ENCODE results near the gene ZNF219. TPM values are rescaled to one million over a fixed set of nuclear protein-coding genes. Genes with fewer than 3 reads are reported as not detected.

Gene ZNF219
- total and polyA plus RNA-seq, 8 donors, result 13.5 to 23.6 (median 17.0) TPM

GRCh38 chr14:21070083-21070609, 28.3 kb downstream of the ZNF219 start, which contains the start of gene ARHGEF40:
Gene ARHGEF40, plus strand, starts transcription at chr14:21070304. Its CDS starts 93 bp downstream, at chr14:21070397.
- no peaks in the 10 kb centered on the region for H3K9me3 ChIP-seq
- peaks cover 0 to 4% (median 0%) of the 10 kb centered on the region in 3 donors for H3K36me3 ChIP-seq
- H3K4me1 ChIP-seq, result peaks cover 0 to 9% (median 5%) of the 10 kb centered on the region in 3 donors
- ATAC-seq, result peak; percentile 65 to 81 (median 75)
- FAIRE-seq, result no peak
- peak; percentile 72 to 88 (median 79) for DNase-seq
- no peaks in the 10 kb centered on the region for H3K27me3 ChIP-seq
- 0% methylated on average over 33 to 63 of the region's 63 CpGs for WGBS, 2 donors
- no peak for TF ChIP-seq CTCF (IDR thresholded peaks at IDR 0.05)
- intact Hi-C loops (cut with DNase I), result no loop called here
- H3K27ac ChIP-seq, result peak within 1 kb of the TSS; percentile 70 to 88 (median 78)
- peak within 1 kb of the TSS; percentile 47 to 77 (median 70) for H3K4me3 ChIP-seq

GRCh38 chr14:21069388-21070082, 28.9 kb downstream of the ZNF219 start:
- Histone ChIP-seq H3K27me3 (no peaks in the 10 kb centered on the region), H3K4me1 (peaks cover 0 to 9% (median 5%) of the 10 kb centered on the region in 3 donors), H3K9me3 (no peaks in the 10 kb centered on the region), H3K36me3 (peaks cover 0 to 4% (median 0%) of the 10 kb centered on the region in 3 donors), H3K4me3 (peak overlapping the region; percentile 47 to 77 (median 70)), H3K27ac (peak overlapping the region; percentile 70 to 88 (median 78))
- ATAC-seq (peak; percentile 12 to 41 (median 16)), DNase-seq (peak in 5 of 6 donors; percentile 57 to 81 (median 66)), FAIRE-seq (no peak)
- intact Hi-C loops (cut with DNase I), result loop anchor here in 1 of 3 donors (5.0 kb wide), 1 partner anchor 33 kb away; the partner anchor contains the start of gene TMEM253
- TF ChIP-seq CTCF (IDR thresholded peaks at IDR 0.05), result no peak
- 1 to 4% methylated on average over 33 to 40 of the region's 40 CpGs for WGBS, 2 donors

- H3K4me3 ChIP-seq, result peak overlapping the region; percentile 47 to 77 (median 70)
- H3K27me3 ChIP-seq, result no peaks in the 10 kb centered on the region
- ATAC-seq (peak; percentile 28 to 62 (median 54)), FAIRE-seq (no peak), DNase-seq (peak in 4 of 6 donors; percentile 52 to 65 (median 58))
- peak in 3 of 4 donors; percentile 21 to 43 (median 38) for TF ChIP-seq CTCF (IDR thresholded peaks at IDR 0.05)
- intact Hi-C loops (cut with DNase I), result loop anchor here in 1 of 3 donors (5.0 kb wide), 1 partner anchor 34 kb away; the partner anchor contains the start of gene TMEM253
- peaks cover 0 to 9% (median 5%) of the 10 kb centered on the region in 3 donors for H3K4me1 ChIP-seq
- H3K36me3 ChIP-seq, result peaks cover 0 to 2% (median 0%) of the 10 kb centered on the region in 3 donors
- no peaks in the 10 kb centered on the region for H3K9me3 ChIP-seq
- H3K27ac ChIP-seq, result peak overlapping the region; percentile 70 to 88 (median 78)
- WGBS, 2 donors, result 3% methylated on average over 43 to 45 of the region's 45 CpGs
Measured at GRCh38 chr14:21068521-21069387, 29.7 kb downstream of the ZNF219 start.

GRCh38 chr14:21066882-21067502, 31.5 kb downstream of the ZNF219 start:
- WGBS, 2 donors, result 45 to 63% methylated on average over 7 of the region's 7 CpGs
- no peak for ATAC-seq
- Histone ChIP-seq H3K4me3 (no peak overlapping the region), H3K4me1 (peaks cover 0 to 9% (median 5%) of the 10 kb centered on the region in 3 donors), H3K27me3 (no peaks in the 10 kb centered on the region), H3K36me3 (no peaks in the 10 kb centered on the region), H3K27ac (no peak overlapping the region), H3K9me3 (no peaks in the 10 kb centered on the region)
- intact Hi-C loops (cut with DNase I), result loop anchor here in 1 of 3 donors (5.0 kb wide), 1 partner anchor 35 kb away; the partner anchor contains the start of gene TMEM253
- FAIRE-seq, result no peak
- no peak for TF ChIP-seq CTCF (IDR thresholded peaks at IDR 0.05)
- no peak for DNase-seq
